HEK293T (cell line): ENCODE results near the gene ARID2.

Experiments
- ARNT ChIP-seq: fragments of 450-650 bp; IDR thresholded peaks from 2 replicates; pipeline ENCODE4 v1.6.1; 2017; ENCODE audit warnings: mild to moderate bottlenecking
- BHLHE40 ChIP-seq: fragments of 450-650 bp; IDR thresholded peaks from 2 replicates; pipeline ENCODE4 v1.6.1; 2016; ENCODE audit warnings: mild to moderate bottlenecking, moderate library complexity, borderline replicate concordance
- ELF4 ChIP-seq: fragments of 450-650 bp; IDR thresholded peaks from 2 replicates; pipeline ENCODE4 v1.6.1; 2017; ENCODE audit warnings: antibody characterized with exemption
- FOXK2 ChIP-seq: fragments of 450-650 bp; IDR thresholded peaks from 2 replicates; pipeline ENCODE4 v1.6.1; 2016; ENCODE audit warnings: mild to moderate bottlenecking
- FOXM1 ChIP-seq: fragments of 450-650 bp; IDR thresholded peaks from 2 replicates; pipeline ENCODE4 v1.6.1; 2017; ENCODE audit warnings: mild to moderate bottlenecking, borderline replicate concordance
- L3MBTL2 ChIP-seq: fragments of 450-650 bp; conservative IDR thresholded peaks from 2 replicates; pipeline ENCODE4 v1.6.1; 2016; ENCODE audit warnings: mild to moderate bottlenecking
- NFRKB ChIP-seq: fragments of 450-650 bp; IDR thresholded peaks from 2 replicates; pipeline ENCODE4 v1.6.1; 2016; ENCODE audit warnings: mild to moderate bottlenecking, moderate library complexity
- SP1 ChIP-seq: fragments of 450-650 bp; IDR thresholded peaks from 2 replicates; pipeline ENCODE4 v1.6.1; 2017
- SUZ12 ChIP-seq: fragments of 450-650 bp; IDR thresholded peaks from 2 replicates; pipeline ENCODE4 v1.6.1; 2016; ENCODE audit warnings: mild to moderate bottlenecking
- TARDBP ChIP-seq: fragments of 450-650 bp; IDR thresholded peaks from 2 replicates; pipeline ENCODE4 v1.6.1; 2016

DNA sequence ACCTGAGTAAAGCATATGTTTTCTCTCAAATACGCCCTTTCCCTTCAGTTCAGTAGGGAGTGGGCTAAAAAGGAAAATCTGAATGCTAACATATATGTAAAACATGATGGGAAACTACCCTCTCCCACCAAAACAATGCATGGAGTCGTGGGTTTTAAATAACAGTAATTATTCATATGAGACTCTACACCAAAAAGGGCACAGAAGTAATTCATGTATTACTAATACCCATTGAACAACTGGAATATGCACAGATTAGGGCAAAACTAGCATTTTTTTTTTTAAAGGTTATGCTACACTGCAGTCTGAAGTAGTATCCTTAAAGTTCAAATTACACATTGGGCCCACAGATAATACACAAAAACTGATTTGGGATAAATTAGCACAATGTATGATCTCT lies 8.1 kb upstream of the ARID2 start:
- TF ChIP-seq ARNT (no peak), NFRKB (no peak), BHLHE40 (no peak), FOXK2 (no peak), FOXM1 (no peak), SUZ12 (no peak), SP1 (no peak), ELF4 (no peak), TARDBP (no peak), L3MBTL2 (no peak)
